Fibroblast of villous mesenchyme (primary cell): Measurements from ENCODE around the gene CDC73. TPM values are rescaled to one million over a fixed set of nuclear protein-coding genes. Genes with fewer than 3 reads are reported as not detected.
A peak's percentile ranks its signal among the peaks of the same experiment; 100 is the strongest.

Source experiments
- DNase-seq: peaks from one replicate; pipeline ENCODE4 v3.0.0-alpha.2; 2010; ENCODE audit warnings: low read depth
- H3K4me3 ChIP-seq: 2 replicates; pipeline ENCODE4 v1.5.1; 2011; ENCODE audit warnings: low read depth, mild to moderate bottlenecking, low read length
- total RNA-seq: library from RNA; depleted of rRNA; stranded (reverse); fragments of >200 nt; gene quantifications from 2 replicates; pipeline ENCODE4 v1.2.3, GENCODE V29; 2012
- TF ChIP-seq, protein P1 (sequence below): IDR thresholded peaks from 2 replicates; pipeline ENCODE4 v1.5.1; 2012; ENCODE audit warnings: low read depth, mild to moderate bottlenecking, low read length; ENCODE audit not compliant: insufficient read depth

The CDC73 gene
- 24.5 and 40.2 TPM in 2 replicates for total RNA-seq

DNA sequence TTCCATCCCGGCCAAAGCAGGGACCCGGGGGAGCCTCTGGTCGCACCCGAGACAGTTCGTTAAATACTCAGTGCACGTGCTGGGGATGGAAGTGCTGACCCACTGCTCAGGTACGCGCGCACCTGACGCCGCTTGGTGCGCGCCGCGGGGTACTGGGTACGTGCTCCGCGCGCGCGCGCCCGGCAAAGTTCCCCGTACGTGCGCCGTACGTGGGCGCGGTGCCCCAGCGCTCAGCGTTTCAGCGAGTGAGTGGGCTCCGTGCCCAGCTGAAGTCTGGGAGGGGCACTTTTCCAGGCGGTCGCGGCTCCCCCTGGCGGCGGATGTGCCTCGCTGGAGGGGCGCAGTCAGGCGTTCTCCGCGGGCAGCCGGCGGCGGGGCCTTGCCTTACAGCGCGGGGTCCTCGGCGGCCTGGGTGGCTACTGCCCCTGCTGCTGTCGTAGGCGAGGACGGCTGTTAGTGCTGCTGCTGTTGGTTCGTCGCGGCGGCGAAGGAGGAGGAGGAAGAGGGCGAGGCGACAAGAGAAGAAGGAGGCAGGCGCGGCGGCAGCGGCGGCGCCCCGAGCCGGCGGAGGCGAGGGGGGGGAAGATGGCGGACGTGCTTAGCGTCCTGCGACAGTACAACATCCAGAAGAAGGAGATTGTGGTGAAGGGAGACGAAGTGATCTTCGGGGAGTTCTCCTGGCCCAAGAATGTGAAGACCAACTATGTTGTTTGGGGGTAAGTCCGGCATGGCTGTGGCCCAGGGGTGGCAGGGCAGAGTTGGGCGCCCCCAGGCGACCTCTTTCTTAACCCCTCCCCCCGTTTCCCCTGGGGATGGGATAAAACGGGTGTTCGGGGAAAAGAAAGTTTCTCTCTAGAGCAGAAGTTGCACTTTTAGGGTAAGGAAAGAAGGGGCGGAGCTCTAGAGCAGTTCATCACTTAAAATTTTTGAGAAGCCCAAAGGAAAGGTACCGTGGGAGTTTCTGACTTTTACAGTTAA, at the start of gene CDC73:
Gene CDC73, plus strand, starts transcription at position 416 of the 978 bp plus-strand sequence. Its CDS starts 170 bp downstream, at position 586.
- TF ChIP-seq, protein P1, sequence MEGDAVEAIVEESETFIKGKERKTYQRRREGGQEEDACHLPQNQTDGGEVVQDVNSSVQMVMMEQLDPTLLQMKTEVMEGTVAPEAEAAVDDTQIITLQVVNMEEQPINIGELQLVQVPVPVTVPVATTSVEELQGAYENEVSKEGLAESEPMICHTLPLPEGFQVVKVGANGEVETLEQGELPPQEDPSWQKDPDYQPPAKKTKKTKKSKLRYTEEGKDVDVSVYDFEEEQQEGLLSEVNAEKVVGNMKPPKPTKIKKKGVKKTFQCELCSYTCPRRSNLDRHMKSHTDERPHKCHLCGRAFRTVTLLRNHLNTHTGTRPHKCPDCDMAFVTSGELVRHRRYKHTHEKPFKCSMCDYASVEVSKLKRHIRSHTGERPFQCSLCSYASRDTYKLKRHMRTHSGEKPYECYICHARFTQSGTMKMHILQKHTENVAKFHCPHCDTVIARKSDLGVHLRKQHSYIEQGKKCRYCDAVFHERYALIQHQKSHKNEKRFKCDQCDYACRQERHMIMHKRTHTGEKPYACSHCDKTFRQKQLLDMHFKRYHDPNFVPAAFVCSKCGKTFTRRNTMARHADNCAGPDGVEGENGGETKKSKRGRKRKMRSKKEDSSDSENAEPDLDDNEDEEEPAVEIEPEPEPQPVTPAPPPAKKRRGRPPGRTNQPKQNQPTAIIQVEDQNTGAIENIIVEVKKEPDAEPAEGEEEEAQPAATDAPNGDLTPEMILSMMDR = peak; percentile 91
- DNase-seq = peak; percentile 98

DNA sequence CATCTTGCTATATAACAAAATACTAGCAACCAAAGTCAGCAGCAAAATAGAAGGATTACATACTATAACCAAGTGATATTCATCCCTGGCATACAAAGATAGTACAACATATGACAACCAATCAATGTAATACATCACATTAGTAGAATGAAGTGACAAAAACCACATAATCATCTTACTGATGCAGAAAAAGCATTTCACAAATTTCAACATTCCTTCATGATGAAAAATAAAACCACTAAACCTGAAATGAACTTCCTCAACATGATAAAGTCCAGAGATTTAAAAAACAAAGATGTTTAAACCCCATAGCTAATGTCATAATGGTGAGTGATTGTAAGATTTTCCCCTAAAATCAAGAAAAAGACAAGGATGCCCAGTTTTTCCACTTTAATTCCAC, 43.8 kb upstream of the CDC73 start:
- no peak for DNase-seq
- H3K4me3 ChIP-seq = no peak overlapping the region
- TF ChIP-seq, protein P1 = no peak

More for the DNA sequence above, at the start of gene CDC73:
- peak within 1 kb of the TSS; percentile 92 for H3K4me3 ChIP-seq

DNA sequence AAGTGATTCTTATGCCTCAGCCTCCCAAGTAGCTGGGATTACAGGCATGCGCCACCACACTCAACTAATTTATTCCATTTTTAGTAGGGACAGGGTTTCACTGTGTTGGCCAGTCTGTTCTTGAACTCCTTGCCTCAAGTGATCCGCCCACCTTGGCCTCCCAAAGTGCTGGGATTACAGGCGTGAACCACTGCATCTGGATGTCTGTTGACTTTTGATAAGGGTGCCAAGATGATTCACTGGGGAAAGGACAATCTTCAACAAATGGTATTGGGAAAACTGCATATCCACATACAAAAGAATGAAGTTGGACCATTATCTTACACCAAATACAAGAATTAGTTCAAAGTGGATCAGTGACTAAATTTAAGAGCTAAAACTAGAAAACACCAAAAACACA, 42.6 kb upstream of the CDC73 start:
- H3K4me3 ChIP-seq = no peak overlapping the region
- DNase-seq = no peak
- TF ChIP-seq, protein P1 = no peak

DNA sequence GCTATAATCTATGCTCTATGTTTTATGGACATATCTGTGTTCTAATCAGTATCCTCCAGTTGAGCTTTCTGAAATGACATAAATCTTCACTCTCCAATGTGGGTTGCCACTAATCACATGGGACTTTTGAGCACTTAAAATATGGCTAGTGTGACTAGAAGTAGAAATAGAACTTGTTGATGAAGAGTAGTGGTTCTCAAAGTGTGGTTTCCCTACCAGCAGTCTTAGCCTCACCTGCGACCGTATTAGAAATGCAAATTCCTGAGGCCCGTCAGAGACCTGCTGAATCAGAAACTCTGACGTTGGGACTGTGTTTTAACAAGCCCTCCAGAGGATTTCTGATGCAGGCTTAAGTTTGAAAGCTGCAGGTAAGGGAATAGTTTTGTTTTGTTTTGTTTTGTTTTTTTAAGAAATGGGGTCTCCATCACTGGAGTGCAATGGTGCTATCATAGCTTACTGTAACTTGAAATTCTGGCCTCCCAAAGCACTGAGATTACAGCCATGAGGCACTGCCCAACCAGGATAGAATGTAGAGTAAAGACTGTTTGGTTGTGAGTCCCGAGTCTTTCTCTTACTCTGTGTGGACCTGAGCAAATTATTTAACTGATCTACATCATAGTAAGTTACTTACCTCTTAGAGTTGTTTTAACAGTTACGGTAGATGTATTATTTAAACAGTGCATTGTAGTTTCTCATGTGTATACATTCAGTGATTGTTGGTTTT, 38.3 kb upstream of the CDC73 start:
- no peak for DNase-seq
- TF ChIP-seq, protein P1 = no peak
- H3K4me3 ChIP-seq = no peak overlapping the region

DNA sequence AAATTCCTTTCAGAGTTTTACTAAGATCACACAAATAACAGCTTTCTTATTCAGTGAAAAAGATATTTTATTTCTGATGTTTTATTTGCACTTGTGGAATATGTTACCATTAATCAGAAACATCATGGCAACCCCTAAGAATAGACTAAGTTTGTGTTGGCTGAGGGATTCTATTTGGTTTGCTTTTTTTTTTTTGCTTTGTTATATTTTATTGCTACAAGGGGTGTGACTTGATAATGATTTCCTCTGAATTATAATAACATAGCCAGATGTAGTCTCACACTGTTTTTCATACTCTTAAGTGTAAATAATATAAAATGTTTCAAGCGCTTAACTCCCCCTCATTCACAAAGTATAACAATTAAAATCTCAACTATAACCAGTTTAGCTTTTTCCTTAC, 36.6 kb upstream of the CDC73 start:
- peak; percentile 16 for DNase-seq
- no peak overlapping the region for H3K4me3 ChIP-seq
- TF ChIP-seq, protein P1 = no peak

DNA sequence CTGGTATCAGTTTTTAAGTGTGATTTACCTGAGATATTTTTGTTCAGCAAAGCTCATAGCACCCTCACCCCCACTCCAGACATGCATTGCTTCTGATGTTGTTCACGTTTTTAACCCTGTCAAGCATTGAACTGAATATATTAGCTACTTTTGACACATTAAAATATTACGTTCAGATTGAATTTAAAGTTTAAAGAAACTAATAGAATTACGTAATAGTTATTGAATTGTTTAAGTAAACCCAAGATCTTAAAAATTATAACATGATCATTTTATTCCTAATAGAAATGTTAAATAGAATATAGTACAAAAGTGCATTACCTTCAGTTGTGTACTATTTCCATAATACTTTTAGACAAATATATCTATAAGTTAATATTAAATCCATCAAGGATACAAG, 35.5 kb upstream of the CDC73 start:
- no peak for DNase-seq
- TF ChIP-seq, protein P1 = no peak
- H3K4me3 ChIP-seq = no peak overlapping the region
